ENCODE results near the gene ACSM4.

Gene ACSM4

DNA sequence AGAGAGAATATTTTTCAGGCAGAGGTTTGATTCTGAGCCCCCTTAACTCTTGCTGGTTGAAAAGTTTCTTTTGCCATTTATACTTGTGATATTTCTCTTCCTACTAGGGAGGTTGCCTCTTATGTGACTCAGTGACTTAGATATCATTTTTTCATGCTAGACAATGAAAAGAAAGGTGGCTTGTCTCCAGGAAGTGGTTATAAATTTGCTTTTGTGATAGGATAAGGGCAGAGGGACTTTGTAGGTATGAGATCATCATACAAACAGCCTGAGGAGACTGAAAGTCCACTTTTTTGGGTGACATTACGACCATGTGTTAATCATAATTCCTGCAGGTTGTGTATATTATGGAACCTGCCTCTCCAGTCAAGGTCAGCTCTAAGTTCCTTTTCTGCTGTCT lies 35.8 kb downstream of the ACSM4 start:
- no peak for DNase-seq (ENCODE audit: low read depth)

GRCh38 chr12:7344833-7345606 lies 41.1 kb downstream of the ACSM4 start:
- DNase-seq (ENCODE audit: low read depth): no peak

- DNase-seq (ENCODE audit: low read depth): no peak
Observed at GRCh38 chr12:7346551-7347225, 42.8 kb downstream of the ACSM4 start.

DNA sequence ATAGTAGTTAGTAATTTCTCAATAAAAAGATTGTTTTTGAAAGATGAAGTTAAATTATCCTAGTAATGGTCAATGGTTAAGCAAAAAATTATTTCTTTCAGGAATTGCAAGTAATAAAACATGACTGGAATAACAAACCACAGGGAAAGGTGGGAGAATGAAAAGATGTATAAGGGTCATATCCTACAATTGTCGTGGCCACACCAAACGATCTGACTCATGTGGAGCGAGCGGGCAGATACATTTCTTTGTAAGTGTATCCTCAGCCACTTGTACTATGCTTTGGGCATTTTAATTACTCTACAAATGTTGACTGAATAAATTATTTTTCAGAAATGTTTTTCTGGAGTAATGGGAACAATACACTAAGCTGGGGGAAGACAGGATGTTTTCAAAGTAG lies 45.5 kb downstream of the ACSM4 start:
- DNase-seq (ENCODE audit: low read depth): no peak

DNA sequence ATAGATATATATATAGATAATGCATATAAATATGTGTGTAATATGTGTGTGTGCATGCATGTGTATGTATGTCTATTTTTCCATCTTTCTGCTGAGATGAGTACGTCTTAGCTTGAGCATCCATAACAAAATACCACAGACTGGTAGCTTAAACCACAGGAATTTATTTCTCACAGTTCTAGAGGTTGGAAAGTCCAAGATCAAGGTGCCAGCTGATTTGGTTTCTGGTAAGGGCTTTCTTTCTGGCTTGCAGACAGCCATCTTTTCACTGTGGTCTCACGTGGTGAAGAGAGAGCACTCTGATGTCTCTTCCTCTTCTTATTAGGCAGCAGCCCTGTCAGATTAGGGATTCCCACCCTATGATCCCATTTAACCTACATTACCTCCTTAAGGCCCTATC lies 47.3 kb downstream of the ACSM4 start:
- DNase-seq (ENCODE audit: low read depth): no peak

GRCh38 chr12:7352661-7353060 lies 48.8 kb downstream of the ACSM4 start:
- DNase-seq (ENCODE audit: low read depth): no peak

GRCh38 chr12:7354529-7354928 lies 50.7 kb downstream of the ACSM4 start:
- DNase-seq (ENCODE audit: low read depth): no peak

GRCh38 chr12:7361265-7361664 lies 57.4 kb downstream of the ACSM4 start:
- DNase-seq (ENCODE audit: low read depth): no peak

- no peak for DNase-seq (ENCODE audit: low read depth)
Observed at GRCh38 chr12:7362734-7363133, 58.9 kb downstream of the ACSM4 start.

DNA sequence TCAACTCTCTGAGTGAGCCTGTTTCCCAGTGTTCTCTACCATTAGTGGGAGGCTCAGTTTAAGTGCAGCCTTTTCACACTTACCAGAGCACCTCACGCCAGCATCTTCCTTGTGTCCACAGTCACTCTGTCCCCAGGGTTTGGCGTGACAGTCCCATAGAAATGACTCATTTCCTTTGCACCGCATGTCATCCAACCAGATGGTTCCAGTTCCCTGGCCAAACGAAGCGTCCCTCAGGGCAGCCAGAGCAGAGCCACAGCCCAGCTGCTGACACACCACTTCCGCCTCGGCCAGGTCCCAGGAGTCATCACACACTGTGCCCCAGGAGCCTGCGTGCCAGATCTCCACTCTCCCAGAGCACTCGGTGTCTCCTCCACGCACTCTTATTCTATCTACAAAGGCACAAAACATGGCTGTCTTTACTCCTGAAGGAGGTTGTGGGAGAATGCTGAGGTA lies 65.4 kb downstream of the ACSM4 start:
- DNase-seq (ENCODE audit: low read depth): no peak

DNA sequence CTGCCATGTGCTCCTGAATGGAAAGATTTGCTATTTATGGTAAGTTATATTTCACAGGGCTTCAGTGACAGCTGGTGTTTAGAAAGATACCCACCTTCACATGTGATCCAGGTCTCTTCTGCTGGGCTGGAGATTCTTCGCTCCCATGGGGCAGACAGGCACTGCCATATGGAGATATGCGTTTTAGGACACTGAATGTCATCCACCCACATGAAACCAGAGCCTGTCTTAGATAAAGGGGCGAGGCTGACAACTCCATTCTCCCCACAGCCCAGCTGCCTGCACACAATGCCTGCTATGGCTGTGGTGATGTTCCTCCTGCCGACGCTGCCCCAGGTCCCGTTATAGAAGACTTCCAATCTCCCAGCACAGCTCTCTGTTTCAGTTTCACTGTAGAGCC lies 69.4 kb downstream of the ACSM4 start:
- no peak for DNase-seq (ENCODE audit: low read depth)

DNA sequence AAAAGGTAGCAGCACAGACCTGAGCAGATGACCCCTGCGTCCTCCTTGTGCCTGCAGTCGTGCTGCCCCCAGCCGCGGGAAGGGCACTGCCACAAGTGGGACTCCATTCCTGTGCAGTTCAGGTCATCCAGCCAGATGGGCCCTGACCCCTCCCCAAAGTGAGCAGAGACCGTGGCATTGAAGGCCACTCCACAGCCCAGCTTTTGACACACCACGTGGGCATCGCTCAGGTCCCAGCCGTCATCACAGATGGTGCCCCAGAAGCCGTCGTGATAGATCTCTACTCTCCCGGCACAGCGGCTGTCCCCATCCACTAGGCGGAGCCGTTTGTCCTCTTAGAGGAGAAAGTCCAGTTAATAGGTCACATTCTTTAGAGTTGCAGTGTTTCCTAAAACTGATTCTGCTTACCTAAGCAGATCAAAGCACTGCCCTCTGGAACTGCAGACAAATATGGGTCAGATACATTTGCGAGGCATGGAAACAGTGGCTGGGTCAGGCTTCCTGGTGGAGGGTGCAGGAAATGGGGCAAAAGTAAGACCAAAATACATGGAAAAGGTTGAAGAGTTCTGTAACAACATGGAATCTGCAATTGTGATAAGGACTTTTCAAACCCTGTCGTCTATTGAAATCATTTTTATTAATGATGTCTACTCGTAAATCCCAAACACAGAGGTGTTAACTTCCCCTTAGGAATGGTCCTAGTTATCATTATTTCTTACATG lies 70.7 kb downstream of the ACSM4 start:
- DNase-seq (ENCODE audit: low read depth): no peak

GRCh38 chr12:7375145-7375543 lies 71.3 kb downstream of the ACSM4 start:
- DNase-seq (ENCODE audit: low read depth): no peak

GRCh38 chr12:7376196-7376595 lies 72.3 kb downstream of the ACSM4 start:
- no peak for DNase-seq (ENCODE audit: low read depth)
